Upper lobe of left lung (tissue), 6 donors: ENCODE data around the gene MUC6. TPM values are rescaled to one million over a fixed set of nuclear protein-coding genes. Genes with fewer than 3 reads are reported as not detected.
A peak's percentile ranks its signal among the peaks of the same experiment; 100 is the strongest.

ENCODE experiments used
- ATAC-seq, 2 donors: fragments of 200-7000 bp; cut with Tn5 transposase; one replicate each; pipeline ENCODE4 v1.9.1; 2022; ENCODE audit warnings: mild to moderate bottlenecking in 2 of 2, moderate library complexity in 2 of 2; ENCODE audit not compliant: low FRiP score in 2 of 2
- DNase-seq, 2 donors: peaks; one replicate each; pipeline ENCODE4 v3.0.0-alpha.2; 2019 to 2020
- H3K27ac ChIP-seq, 4 donors: fragments of 200-600 bp; sonication (generic); one replicate each; pipeline ENCODE4 v1.5.1; 2016 to 2019
- H3K27me3 ChIP-seq, 4 donors: fragments of 200-600 bp; sonication (generic); one replicate each; pipeline ENCODE4 v1.5.1; 2017 to 2019
- H3K36me3 ChIP-seq, 4 donors: fragments of 200-600 bp; sonication (generic); one replicate each; pipeline ENCODE4 v1.5.1; 2016 to 2019
- H3K4me1 ChIP-seq, 4 donors: fragments of 200-600 bp; sonication (generic); one replicate each; pipeline ENCODE4 v1.5.1; 2018 to 2019
- H3K4me3 ChIP-seq, 4 donors: fragments of 200-600 bp; sonication (generic); one replicate each; pipeline ENCODE4 v1.5.1; 2017 to 2019; ENCODE audit warnings: mild to moderate bottlenecking in 2 of 4, moderate library complexity in 1 of 4
- H3K9me3 ChIP-seq, 4 donors: fragments of 200-600 bp; sonication (generic); one replicate each; pipeline ENCODE4 v1.5.1; 2018 to 2019
- EP300 ChIP-seq, 4 donors: sonication (generic); formaldehyde crosslinking; IDR thresholded peaks; one replicate each; pipeline ENCODE4 v1.5.1; 2017; ENCODE audit warnings: antibody characterized with exemption in 4 of 4, control low read depth in 2 of 4
- POLR2A ChIP-seq, 4 donors: fragments of 450-650 bp; IDR thresholded peaks; one replicate each; pipeline ENCODE4 v1.5.1; 2016 to 2017; ENCODE audit warnings: antibody characterized with exemption in 4 of 4, mild to moderate bottlenecking in 2 of 4
- POLR2AphosphoS5 ChIP-seq, 2 donors: sonication (generic); formaldehyde crosslinking; IDR thresholded peaks; one replicate each; pipeline ENCODE4 v1.5.1; 2017; ENCODE audit warnings: antibody characterized with exemption in 2 of 2
- WGBS, 2 donors: methylation state at CpG; one replicate each; pipeline ENCODE4 v1.1.5; 2017 to 2018; 5-methylcytosine and 5-hydroxymethylcytosine counted together
- total RNA-seq, 6 donors: library from RNA; depleted of rRNA in 4 of 6; stranded (reverse); fragments of >200 nt in 4 of 6; gene quantifications; one replicate each; pipeline versions ENCODE4 v1.1.0 to v1.2.1, GENCODE V29; 2016 to 2021
- TF ChIP-seq, protein P1 (sequence below), 6 experiments: fragments of 450-650 bp in 4 of 6; fragments of 200-600 bp in 2 of 6; sonication (generic) in 2 of 6; IDR thresholded peaks; one replicate each; pipeline ENCODE4 v1.5.1; 2016 to 2019; ENCODE audit warnings: antibody characterized with exemption in 6 of 6
- donor health status: DM: no; HTN: no; CAD: no; lungs with moderate emphysema.
- donor health status: DM: no; HTN: yes; CAD: no; lungs with severe emphysema.

The MUC6 gene
- total RNA-seq, 6 donors from 2014 or later, result 0.06 to 4.2 (median 0.51) TPM; not detected in 3

- Histone ChIP-seq H3K27ac (no peak overlapping the region), H3K27me3 (peaks cover 0 to 4% (median 0%) of the 10 kb centered on the region in 4 donors), H3K36me3 (no peaks in the 10 kb centered on the region), H3K4me1 (peaks cover 0 to 3% (median 0%) of the 10 kb centered on the region in 4 donors), H3K4me3 (no peak overlapping the region), H3K9me3 (no peaks in the 10 kb centered on the region)
- DNase-seq (peak in 1 of 2 donors; percentile 81), ATAC-seq (no peak)
- WGBS, 2 donors, result 81 to 85% methylated on average over 4 to 39 of the region's 39 CpGs
- TF ChIP-seq POLR2A (IDR thresholded peaks at IDR 0.05), result no peak
- TF ChIP-seq POLR2AphosphoS5 (IDR thresholded peaks at IDR 0.05), result no peak
- TF ChIP-seq EP300 (IDR thresholded peaks at IDR 0.05), result no peak
- TF ChIP-seq, protein P1, sequence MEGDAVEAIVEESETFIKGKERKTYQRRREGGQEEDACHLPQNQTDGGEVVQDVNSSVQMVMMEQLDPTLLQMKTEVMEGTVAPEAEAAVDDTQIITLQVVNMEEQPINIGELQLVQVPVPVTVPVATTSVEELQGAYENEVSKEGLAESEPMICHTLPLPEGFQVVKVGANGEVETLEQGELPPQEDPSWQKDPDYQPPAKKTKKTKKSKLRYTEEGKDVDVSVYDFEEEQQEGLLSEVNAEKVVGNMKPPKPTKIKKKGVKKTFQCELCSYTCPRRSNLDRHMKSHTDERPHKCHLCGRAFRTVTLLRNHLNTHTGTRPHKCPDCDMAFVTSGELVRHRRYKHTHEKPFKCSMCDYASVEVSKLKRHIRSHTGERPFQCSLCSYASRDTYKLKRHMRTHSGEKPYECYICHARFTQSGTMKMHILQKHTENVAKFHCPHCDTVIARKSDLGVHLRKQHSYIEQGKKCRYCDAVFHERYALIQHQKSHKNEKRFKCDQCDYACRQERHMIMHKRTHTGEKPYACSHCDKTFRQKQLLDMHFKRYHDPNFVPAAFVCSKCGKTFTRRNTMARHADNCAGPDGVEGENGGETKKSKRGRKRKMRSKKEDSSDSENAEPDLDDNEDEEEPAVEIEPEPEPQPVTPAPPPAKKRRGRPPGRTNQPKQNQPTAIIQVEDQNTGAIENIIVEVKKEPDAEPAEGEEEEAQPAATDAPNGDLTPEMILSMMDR (IDR thresholded peaks at IDR 0.05), result no peak
These were observed 1.8 kb downstream of the MUC6 start for GRCh38 chr11:1034456-1035295.

- WGBS, 2 donors, result 76 to 81% methylated on average over 4 to 8 of the region's 8 CpGs
- Histone ChIP-seq H3K36me3 (no peaks in the 10 kb centered on the region), H3K27me3 (peaks cover 0 to 4% (median 0%) of the 10 kb centered on the region in 4 donors), H3K9me3 (no peaks in the 10 kb centered on the region), H3K4me1 (no peaks in the 10 kb centered on the region), H3K27ac (no peak overlapping the region), H3K4me3 (no peak overlapping the region)
- ATAC-seq (no peak), DNase-seq (no peak)
- TF ChIP-seq EP300 (IDR thresholded peaks at IDR 0.05) (no peak), POLR2AphosphoS5 (IDR thresholded peaks at IDR 0.05) (no peak), POLR2A (IDR thresholded peaks at IDR 0.05) (no peak)
- TF ChIP-seq, protein P1 (IDR thresholded peaks at IDR 0.05), result no peak
These were observed 2.5 kb downstream of the MUC6 start for GRCh38 chr11:1034001-1034400.

DNA sequence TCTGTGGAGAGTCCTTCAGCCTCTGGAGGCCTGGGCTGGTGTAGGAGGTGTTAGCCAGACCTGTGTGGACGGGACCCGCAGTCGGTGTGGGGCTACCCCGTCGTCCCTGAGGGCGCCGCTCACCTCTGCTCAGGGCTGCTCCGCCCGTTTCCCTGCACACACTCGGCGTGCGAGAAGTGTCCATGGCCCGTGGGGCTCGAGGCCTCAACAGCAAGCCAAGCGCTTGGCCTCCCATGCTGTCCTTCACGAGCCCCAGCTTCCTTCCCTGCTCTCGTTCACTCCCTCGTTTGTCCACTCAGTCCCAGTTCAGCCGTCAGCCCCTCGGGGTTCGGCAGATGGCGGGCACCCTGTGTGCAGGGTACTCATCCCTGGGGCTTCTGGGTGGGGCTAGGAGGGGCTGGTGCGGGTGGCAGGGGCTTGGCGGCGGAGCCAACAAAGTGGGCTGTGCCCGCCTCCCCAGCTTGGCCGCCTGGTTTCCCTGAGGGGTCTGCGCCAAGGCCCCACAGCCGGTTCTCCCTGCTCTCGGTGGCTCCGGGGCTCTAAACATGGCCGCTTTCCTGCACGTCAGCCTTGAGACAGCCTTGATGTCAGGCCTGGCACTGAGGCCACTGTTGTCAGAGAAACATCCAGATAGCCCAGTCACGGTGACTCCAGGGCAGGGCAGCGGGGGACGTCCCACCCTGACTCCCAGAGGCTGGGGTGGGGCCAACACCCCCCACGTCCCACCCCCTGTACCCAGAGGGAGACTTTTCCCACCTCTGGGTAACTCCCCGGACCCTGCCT, 3.3 kb downstream of the MUC6 start:
- no peak for ATAC-seq
- 78 to 84% methylated on average over 21 to 23 of the region's 38 CpGs for WGBS, 2 donors

GRCh38 chr11:1032310-1032891, 4.1 kb downstream of the MUC6 start:
- Histone ChIP-seq H3K27ac (no peak overlapping the region), H3K27me3 (peaks cover 0 to 4% (median 0%) of the 10 kb centered on the region in 4 donors)

More for the DNA sequence above, 3.3 kb downstream of the MUC6 start:
- peaks cover 0 to 4% (median 0%) of the 10 kb centered on the region in 4 donors for H3K27me3 ChIP-seq
- TF ChIP-seq, protein P1 (IDR thresholded peaks at IDR 0.05), result no peak
- TF ChIP-seq EP300 (IDR thresholded peaks at IDR 0.05), result no peak
- TF ChIP-seq POLR2AphosphoS5 (IDR thresholded peaks at IDR 0.05), result no peak
- TF ChIP-seq POLR2A (IDR thresholded peaks at IDR 0.05), result no peak
- peak in 1 of 2 donors; percentile 77 for DNase-seq
- no peaks in the 10 kb centered on the region for H3K36me3 ChIP-seq
- no peak overlapping the region for H3K4me3 ChIP-seq
- no peaks in the 10 kb centered on the region for H3K9me3 ChIP-seq
- no peak overlapping the region for H3K27ac ChIP-seq
- H3K4me1 ChIP-seq, result no peaks in the 10 kb centered on the region

More at GRCh38 chr11:1032310-1032891, 4.1 kb downstream of the MUC6 start:
- H3K4me3 ChIP-seq, result no peak overlapping the region
- no peak for DNase-seq
- no peak for ATAC-seq
- 93 to 96% methylated on average over 12 of the region's 12 CpGs for WGBS, 2 donors
- H3K4me1 ChIP-seq, result no peaks in the 10 kb centered on the region
- H3K36me3 ChIP-seq, result no peaks in the 10 kb centered on the region
- TF ChIP-seq POLR2AphosphoS5 (IDR thresholded peaks at IDR 0.05) (no peak), POLR2A (IDR thresholded peaks at IDR 0.05) (no peak), EP300 (IDR thresholded peaks at IDR 0.05) (no peak)
- TF ChIP-seq, protein P1 (IDR thresholded peaks at IDR 0.05), result no peak
- no peaks in the 10 kb centered on the region for H3K9me3 ChIP-seq
